ENCODE data around the gene KCNIP1. TPM values are rescaled to one million over a fixed set of nuclear protein-coding genes. Genes with fewer than 3 reads are reported as not detected.
"Not testable (repeated sequence)": the region's sequence is repeated elsewhere in the genome, so short reads cannot be mapped to it uniquely, and the experiment has no call there.

KCNIP1 gene
- total RNA-seq, 1 donor from 2014 or later, result not detected

- no peak overlapping the region for H3K4me3 Mint-ChIP-seq
- peaks cover 7% of the 10 kb centered on the region for H3K27me3 Mint-ChIP-seq (ENCODE audit: insufficient read depth)
Observed at GRCh38 chr5:170537451-170538095, 33.8 kb downstream of the KCNIP1 start.

DNA sequence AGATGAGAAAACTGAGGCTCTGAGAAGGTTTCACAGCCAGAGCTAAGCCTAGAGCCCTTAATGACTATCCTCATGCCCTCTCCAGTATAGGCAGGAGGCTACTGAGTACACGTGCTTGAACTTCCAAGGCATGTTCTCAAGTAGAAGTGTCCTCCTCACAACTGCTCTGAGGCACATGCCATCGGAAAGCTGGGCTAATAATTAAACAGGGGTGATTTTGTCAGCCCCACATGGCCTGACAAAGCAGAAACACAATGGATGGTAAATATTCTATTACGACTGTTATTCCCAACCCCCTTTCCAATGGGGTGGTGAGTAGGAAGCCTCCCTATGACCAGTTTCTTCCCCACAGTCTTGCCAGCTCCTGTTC is 34.3 kb downstream of the KCNIP1 start:
- DNase-seq (ENCODE audit: low spot score), result no peak
- no peak overlapping the region for H3K27ac Mint-ChIP-seq
- no peak overlapping the region for H3K4me3 Mint-ChIP-seq
- H3K36me3 Mint-ChIP-seq (ENCODE audit: low read depth), result no peaks in the 10 kb centered on the region
- peaks cover 7% of the 10 kb centered on the region for H3K27me3 Mint-ChIP-seq (ENCODE audit: insufficient read depth)
- H3K9me3 Mint-ChIP-seq, result no peaks in the 10 kb centered on the region
- intact Hi-C loops (cut with micrococcal nuclease), result no loop called here
- H3K4me1 Mint-ChIP-seq (ENCODE audit: low read depth), result no peaks in the 10 kb centered on the region

More at GRCh38 chr5:170537451-170538095, 33.8 kb downstream of the KCNIP1 start:
- H3K9me3 Mint-ChIP-seq, result no peaks in the 10 kb centered on the region
- H3K36me3 Mint-ChIP-seq (ENCODE audit: low read depth), result no peaks in the 10 kb centered on the region
- H3K4me1 Mint-ChIP-seq (ENCODE audit: low read depth), result no peaks in the 10 kb centered on the region
- H3K27ac Mint-ChIP-seq, result no peak overlapping the region
- intact Hi-C loops (cut with micrococcal nuclease), result no loop called here
- no peak for DNase-seq (ENCODE audit: low spot score)

DNA sequence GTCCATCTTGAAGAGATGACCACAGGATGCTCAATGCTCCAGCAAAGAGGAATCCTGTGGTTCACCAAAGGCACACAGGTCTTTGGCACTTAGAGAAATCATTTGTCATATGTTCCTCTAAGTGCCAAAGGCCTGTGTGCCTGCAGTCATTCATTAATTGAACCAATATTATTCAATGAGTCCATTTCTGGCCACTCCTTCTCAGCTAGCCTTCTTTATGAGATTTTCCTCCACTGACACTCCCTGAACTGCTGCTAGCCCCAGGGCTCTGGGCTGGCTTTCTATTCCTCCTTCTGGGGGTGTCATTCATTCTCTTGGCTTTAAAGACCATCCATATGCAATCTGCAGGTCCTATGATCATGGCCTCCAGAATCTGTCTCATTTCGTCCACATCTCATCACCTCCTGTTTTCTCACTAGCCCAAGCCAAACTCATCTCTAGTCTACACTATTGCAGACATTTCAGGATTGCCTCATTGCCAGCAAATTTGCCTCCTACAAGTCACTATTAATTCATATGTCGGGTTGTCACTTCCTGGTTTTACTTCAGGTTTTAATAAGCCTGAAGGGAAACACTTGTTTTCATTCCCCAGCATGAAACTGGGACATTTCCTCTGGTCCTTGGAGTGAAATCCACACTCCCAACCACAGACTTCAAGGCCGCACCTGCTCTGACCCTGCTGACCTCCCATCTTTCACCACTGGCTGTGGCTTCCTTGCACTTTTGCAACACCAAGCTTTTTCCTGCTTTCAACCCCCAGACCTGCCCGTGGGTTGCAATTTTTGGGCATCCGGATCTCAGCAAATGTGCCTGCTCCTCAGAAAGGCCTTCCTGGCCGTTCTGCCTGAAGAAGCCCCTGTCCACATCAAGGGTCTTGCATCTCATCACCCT is 35.1 kb downstream of the KCNIP1 start:
- H3K4me1 Mint-ChIP-seq (ENCODE audit: low read depth), result no peaks in the 10 kb centered on the region
- intact Hi-C loops (cut with micrococcal nuclease), result no loop called here
- H3K27me3 Mint-ChIP-seq (ENCODE audit: insufficient read depth), result peaks cover 11% of the 10 kb centered on the region
- H3K27ac Mint-ChIP-seq, result no peak overlapping the region
- DNase-seq (ENCODE audit: low spot score), result no peak
- H3K4me3 Mint-ChIP-seq, result no peak overlapping the region
- no peaks in the 10 kb centered on the region for H3K36me3 Mint-ChIP-seq (ENCODE audit: low read depth)
- no peaks in the 10 kb centered on the region for H3K9me3 Mint-ChIP-seq

DNA sequence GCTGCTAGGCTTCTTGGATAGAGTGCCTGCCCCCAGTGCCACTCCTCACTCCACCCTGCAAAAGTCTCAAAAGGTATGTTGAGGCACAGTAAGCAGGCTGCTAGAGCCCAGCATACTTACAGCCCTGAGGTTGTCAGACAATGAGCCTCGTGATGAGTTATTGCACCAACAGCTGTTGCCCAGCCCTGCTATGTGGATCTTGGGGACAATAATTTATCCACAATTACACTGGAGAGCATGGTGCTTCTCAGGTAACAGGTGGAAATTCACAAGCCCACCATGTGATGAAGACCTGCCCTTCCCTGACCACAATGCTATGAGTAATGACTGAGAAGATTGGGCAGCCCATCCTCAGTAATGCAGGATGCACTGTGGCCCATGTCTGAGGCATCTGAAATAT is 36.5 kb downstream of the KCNIP1 start:
- Mint-ChIP-seq H3K36me3 (ENCODE audit: low read depth) (no peaks in the 10 kb centered on the region), H3K27me3 (ENCODE audit: insufficient read depth) (peaks cover 11% of the 10 kb centered on the region), H3K4me1 (ENCODE audit: low read depth) (no peaks in the 10 kb centered on the region), H3K4me3 (no peak overlapping the region), H3K9me3 (peaks cover 5% of the 10 kb centered on the region), H3K27ac (no peak overlapping the region)
- intact Hi-C loops (cut with micrococcal nuclease), result no loop called here
- no peak for DNase-seq (ENCODE audit: low spot score)

DNA sequence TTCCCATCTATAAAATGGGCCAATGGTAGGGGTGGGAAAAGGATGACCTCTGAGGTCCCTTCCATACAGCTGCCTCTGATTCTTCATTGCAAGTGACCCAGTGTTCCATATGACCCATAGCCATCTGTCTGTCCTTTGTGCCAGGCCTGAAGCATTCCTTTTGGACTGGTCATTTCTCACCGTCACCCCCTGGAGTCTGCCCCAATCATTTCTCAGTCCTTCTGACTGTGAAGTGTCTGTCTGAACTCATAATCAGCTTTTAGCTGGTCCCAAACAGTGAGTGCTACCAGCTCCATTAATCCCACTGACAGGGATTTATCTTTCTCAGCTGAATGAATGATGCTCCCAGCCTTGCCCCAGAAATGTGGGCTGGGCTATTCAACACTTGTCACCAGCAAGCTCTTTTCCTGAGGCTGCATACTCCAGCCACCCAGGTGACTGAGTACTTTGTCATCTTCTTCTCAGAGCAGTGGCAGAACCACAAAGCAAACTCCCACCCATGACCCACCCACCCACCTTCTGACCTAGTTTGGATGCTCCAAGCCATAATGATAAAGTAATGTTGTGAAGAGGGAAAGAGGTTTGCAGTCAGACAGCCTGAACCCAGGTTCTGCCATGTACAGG is 37.4 kb downstream of the KCNIP1 start:
- no peak for DNase-seq (ENCODE audit: low spot score)
- H3K36me3 Mint-ChIP-seq (ENCODE audit: low read depth), result no peaks in the 10 kb centered on the region
- intact Hi-C loops (cut with micrococcal nuclease), result no loop called here
- no peaks in the 10 kb centered on the region for H3K4me1 Mint-ChIP-seq (ENCODE audit: low read depth)
- H3K27ac Mint-ChIP-seq, result no peak overlapping the region
- peaks cover 11% of the 10 kb centered on the region for H3K9me3 Mint-ChIP-seq
- no peak overlapping the region for H3K4me3 Mint-ChIP-seq
- H3K27me3 Mint-ChIP-seq (ENCODE audit: insufficient read depth), result peaks cover 11% of the 10 kb centered on the region

DNA sequence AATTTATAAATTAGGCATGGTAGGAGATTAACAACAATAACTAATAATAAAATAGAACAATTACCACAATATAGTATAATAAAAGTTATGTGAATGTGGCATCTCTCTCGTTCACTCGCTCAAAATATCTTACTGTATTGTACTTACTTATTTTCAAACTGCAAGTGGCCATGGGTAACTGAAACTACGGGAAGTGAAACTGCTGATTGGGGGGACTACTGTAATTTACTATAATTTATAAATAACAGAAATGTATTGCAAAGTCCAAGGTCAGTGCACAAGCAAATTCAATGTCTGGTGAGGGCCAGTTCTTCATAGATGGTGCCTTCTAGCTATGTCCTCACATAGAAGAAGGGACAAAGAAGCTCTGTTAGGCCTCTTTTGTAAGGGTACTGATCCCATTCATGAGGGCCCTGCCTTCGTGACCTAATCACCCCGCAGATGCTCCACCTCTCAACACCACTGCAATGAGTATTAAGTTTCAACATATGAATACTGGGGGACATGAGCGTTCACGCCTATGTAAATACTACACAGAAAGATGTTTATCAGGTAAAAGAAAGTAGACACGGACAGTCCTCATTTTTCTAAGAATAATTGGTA is 39.0 kb downstream of the KCNIP1 start:
- peaks cover 10% of the 10 kb centered on the region for H3K27me3 Mint-ChIP-seq (ENCODE audit: insufficient read depth)
- no peaks in the 10 kb centered on the region for H3K36me3 Mint-ChIP-seq (ENCODE audit: low read depth)
- no peak overlapping the region for H3K4me3 Mint-ChIP-seq
- no peak overlapping the region for H3K27ac Mint-ChIP-seq
- peaks cover 11% of the 10 kb centered on the region for H3K9me3 Mint-ChIP-seq
- no peak for DNase-seq (ENCODE audit: low spot score)
- no peaks in the 10 kb centered on the region for H3K4me1 Mint-ChIP-seq (ENCODE audit: low read depth)
- intact Hi-C loops (cut with micrococcal nuclease), result no loop called here

- H3K36me3 Mint-ChIP-seq (ENCODE audit: low read depth), result no peaks in the 10 kb centered on the region
- no peak overlapping the region for H3K4me3 Mint-ChIP-seq
- no peaks in the 10 kb centered on the region for H3K4me1 Mint-ChIP-seq (ENCODE audit: low read depth)
- intact Hi-C loops (cut with micrococcal nuclease), result no loop called here
- peaks cover 8% of the 10 kb centered on the region for H3K27me3 Mint-ChIP-seq (ENCODE audit: insufficient read depth)
- H3K27ac Mint-ChIP-seq, result no peak overlapping the region
- no peak for DNase-seq (ENCODE audit: low spot score)
- H3K9me3 Mint-ChIP-seq, result peaks cover 11% of the 10 kb centered on the region
Observed at GRCh38 chr5:170545313-170545712, 41.5 kb downstream of the KCNIP1 start.

GRCh38 chr5:170545811-170546210 is 42.0 kb downstream of the KCNIP1 start:
- no peak overlapping the region for H3K4me3 Mint-ChIP-seq
- H3K9me3 Mint-ChIP-seq, result peaks cover 11% of the 10 kb centered on the region
- no peak for DNase-seq (ENCODE audit: low spot score)
- H3K4me1 Mint-ChIP-seq (ENCODE audit: low read depth), result no peaks in the 10 kb centered on the region
- intact Hi-C loops (cut with micrococcal nuclease), result no loop called here
- peaks cover 8% of the 10 kb centered on the region for H3K27me3 Mint-ChIP-seq (ENCODE audit: insufficient read depth)
- no peaks in the 10 kb centered on the region for H3K36me3 Mint-ChIP-seq (ENCODE audit: low read depth)
- no peak overlapping the region for H3K27ac Mint-ChIP-seq

- intact Hi-C loops (cut with micrococcal nuclease), result no loop called here
Observed at GRCh38 chr5:170546282-170546681, 42.5 kb downstream of the KCNIP1 start.

DNA sequence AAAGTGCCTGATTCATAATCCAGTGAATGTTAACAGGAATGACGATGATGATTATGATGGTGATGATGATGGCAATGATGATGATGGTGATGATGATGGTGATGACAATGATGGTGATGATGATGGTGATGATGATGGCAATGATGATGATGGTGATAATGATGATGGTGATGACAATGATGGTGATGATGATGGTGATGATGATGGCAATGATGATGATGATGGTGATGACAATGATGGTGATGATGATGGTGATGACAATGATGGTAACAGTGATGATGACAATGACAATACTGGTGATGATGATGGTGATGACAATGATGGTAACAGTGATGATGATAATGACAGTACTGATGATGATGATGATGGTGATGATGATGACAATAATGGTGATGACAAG is 46.6 kb downstream of the KCNIP1 start:
- H3K4me3 Mint-ChIP-seq; H3K27me3 Mint-ChIP-seq (ENCODE audit: insufficient read depth); H3K9me3 Mint-ChIP-seq; intact Hi-C loops (cut with micrococcal nuclease); H3K36me3 Mint-ChIP-seq (ENCODE audit: low read depth); H3K27ac Mint-ChIP-seq; H3K4me1 Mint-ChIP-seq (ENCODE audit: low read depth); DNase-seq (ENCODE audit: low spot score): not testable (repeated sequence)

More at GRCh38 chr5:170546282-170546681, 42.5 kb downstream of the KCNIP1 start:
- no peak for DNase-seq (ENCODE audit: low spot score)
- Mint-ChIP-seq H3K4me1 (ENCODE audit: low read depth) (no peaks in the 10 kb centered on the region), H3K27ac (no peak overlapping the region), H3K36me3 (ENCODE audit: low read depth) (no peaks in the 10 kb centered on the region), H3K27me3 (ENCODE audit: insufficient read depth) (peaks cover 6% of the 10 kb centered on the region), H3K9me3 (peaks cover 11% of the 10 kb centered on the region), H3K4me3 (no peak overlapping the region)

DNA sequence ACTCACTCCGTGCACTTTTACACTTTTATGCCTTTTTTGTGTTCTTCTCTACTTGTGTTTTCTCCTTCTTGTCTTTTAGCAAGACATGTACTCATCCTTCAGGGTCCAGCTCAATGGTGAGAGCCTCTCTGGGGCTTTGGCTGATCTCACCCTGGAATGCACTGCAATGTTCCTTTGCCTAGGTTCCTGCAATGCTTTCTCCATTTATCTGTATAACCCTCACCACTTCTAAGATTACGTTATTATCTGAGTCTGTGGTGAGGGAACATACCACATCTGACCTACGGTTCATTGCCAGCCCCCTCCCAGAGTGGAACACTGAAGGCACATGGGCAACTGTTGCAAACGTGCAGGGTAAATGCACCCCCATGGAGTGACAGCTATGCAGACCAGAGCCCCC is 47.3 kb downstream of the KCNIP1 start:
- no peaks in the 10 kb centered on the region for H3K27me3 Mint-ChIP-seq (ENCODE audit: insufficient read depth)

DNA sequence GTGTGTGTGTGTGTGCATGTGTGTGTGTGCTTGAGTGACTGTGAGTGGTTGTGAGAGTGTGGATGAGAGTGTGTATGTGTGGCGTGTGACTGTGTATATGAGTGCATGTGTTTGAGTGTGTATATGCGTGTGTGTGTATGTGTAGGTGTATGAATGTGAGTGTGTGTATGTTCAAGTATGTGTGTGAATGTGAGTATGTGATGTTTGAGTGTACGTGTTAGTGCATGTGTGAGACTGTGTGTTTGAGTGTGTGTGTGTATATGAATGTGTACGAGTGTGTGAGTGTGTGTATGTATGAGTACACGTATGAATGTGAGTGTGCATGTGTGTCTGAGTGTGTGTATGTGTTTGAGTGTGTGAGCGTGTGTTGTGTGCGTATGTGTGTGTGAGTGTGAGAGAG is 47.8 kb downstream of the KCNIP1 start:
- DNase-seq (ENCODE audit: low spot score), result no peak
- Mint-ChIP-seq H3K4me1 (ENCODE audit: low read depth) (no peaks in the 10 kb centered on the region), H3K27me3 (ENCODE audit: insufficient read depth) (no peaks in the 10 kb centered on the region), H3K9me3 (no peaks in the 10 kb centered on the region), H3K27ac (no peak overlapping the region), H3K4me3 (no peak overlapping the region), H3K36me3 (ENCODE audit: low read depth) (no peaks in the 10 kb centered on the region)
- intact Hi-C loops (cut with micrococcal nuclease), result no loop called here

More for the DNA sequence above, 47.3 kb downstream of the KCNIP1 start:
- no peak overlapping the region for H3K4me3 Mint-ChIP-seq
- H3K27ac Mint-ChIP-seq, result no peak overlapping the region
- H3K4me1 Mint-ChIP-seq (ENCODE audit: low read depth), result no peaks in the 10 kb centered on the region
- H3K36me3 Mint-ChIP-seq (ENCODE audit: low read depth), result no peaks in the 10 kb centered on the region
- intact Hi-C loops (cut with micrococcal nuclease), result no loop called here
- DNase-seq (ENCODE audit: low spot score), result no peak
- no peaks in the 10 kb centered on the region for H3K9me3 Mint-ChIP-seq

GRCh38 chr5:170552621-170553115 is 48.8 kb downstream of the KCNIP1 start:
- Mint-ChIP-seq H3K27ac (no peak overlapping the region), H3K4me3 (no peak overlapping the region), H3K36me3 (ENCODE audit: low read depth) (no peaks in the 10 kb centered on the region), H3K4me1 (ENCODE audit: low read depth) (no peaks in the 10 kb centered on the region), H3K9me3 (no peaks in the 10 kb centered on the region), H3K27me3 (ENCODE audit: insufficient read depth) (no peaks in the 10 kb centered on the region)
- intact Hi-C loops (cut with micrococcal nuclease), result no loop called here
- DNase-seq (ENCODE audit: low spot score), result no peak
